Cardiac atrium fibroblast (primary cell): Measurements from ENCODE around the gene PLXNB3. TPM values are rescaled to one million over a fixed set of nuclear protein-coding genes. Genes with fewer than 3 reads are reported as not detected.

ENCODE experiments used
- total RNA-seq: library from RNA; depleted of rRNA; stranded (reverse); fragments of >200 nt; gene quantifications from 2 replicates; pipeline ENCODE4 v1.2.3, GENCODE V29; 2015

The PLXNB3 gene
- 1.3 and 6.0 TPM in 2 replicates for total RNA-seq

DNA sequence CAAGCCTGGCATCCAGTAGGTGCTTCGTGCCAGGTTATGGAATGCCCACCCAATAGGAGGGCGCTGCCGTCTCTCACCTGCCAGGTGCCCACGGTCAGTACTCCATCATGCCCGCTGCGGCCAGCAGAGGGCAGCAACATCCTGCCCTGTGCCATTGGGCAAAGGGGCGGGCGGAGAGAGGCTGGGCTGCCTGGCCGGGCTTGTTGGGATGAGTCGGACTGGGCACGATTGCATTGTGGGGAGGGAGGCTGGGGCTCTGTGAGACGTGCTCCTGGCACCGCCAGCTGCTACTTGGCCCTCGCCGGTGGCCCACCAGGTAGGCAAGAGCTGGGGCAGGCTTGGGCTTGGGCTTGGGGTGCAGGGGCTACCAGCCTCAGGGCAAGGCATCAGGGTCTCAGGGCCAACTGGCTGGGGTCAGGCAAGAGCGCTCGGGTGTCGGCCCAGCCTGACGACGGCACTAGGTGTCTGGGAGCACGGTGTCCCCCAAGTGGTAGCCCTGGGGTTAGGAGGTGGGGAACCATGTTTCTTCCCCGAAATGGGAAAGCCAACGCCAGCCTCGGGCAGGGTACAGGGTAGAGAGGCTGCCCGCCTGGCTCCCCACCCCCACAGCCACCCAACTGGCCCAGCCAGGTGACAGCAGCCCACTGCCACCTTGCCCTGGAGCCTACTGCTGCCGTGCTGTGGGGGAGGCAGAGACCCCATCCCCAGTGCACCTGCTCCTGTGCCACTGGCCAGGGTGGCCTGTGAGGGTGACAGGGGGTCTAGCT, at the start of gene PLXNB3:
Gene PLXNB3, plus strand, starts transcription at position 261 of the 767 bp plus-strand sequence. CDS start 1,287 bp downstream, outside the sequence.

GRCh38 chrX:153724252-153725038, 39.6 kb upstream of the PLXNB3 start, which contains the start of the genes ABCD1 and BCAP31:
TSS of gene ABCD1 (plus strand) at chrX:153724856. CDS start at chrX:153725267, 411 bp downstream.
TSS of gene BCAP31 (minus strand) at chrX:153724387. CDS start at chrX:153723244, 1,143 bp downstream.

GRCh38 chrX:153780678-153781427, 16.8 kb downstream of the PLXNB3 start, which contains the start of gene SRPK3:
TSS of gene SRPK3 (plus strand) at chrX:153781041. CDS start at chrX:153781087, 46 bp downstream.

DNA sequence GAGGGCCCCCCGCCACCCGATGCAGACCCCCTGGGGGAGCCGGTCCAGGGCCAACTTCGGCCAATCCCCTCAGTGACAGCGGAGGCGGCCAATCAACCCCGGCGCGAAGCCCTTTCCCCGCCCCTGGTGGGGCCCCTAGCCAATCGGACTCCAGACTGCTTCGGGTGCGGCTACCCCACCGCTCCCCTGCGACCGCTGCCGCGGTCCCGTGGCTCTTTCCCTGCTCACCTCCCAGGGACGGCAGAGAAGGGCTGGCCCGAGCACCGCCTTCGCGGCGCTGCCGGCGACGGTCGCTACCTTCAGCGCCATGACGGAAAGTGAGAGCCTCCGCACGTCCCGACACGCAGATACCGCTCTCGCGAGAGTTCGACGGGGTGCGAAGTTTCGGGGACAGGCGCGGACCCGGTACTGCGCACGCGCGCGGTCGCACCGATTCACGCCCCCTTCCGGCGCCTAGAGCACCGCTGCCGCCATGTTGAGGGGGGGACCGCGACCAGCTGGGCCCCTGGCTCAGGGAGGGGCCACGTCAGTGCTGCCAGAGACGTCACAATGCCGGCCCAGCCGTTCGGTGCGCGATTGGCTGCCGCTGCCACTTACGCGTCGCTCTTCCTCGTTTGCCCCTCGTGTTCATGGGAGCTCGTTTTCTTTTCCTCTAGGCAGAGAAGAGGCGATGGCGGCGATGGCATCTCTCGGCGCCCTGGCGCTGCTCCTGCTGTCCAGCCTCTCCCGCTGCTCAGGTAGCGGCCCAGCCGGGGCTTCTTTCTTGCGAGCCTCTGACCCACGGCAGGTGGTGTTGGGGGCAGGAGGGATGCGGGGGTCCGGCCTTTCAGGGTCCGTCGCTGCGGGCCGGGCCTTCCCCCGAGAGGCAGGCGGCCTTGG, 30.2 kb downstream of the PLXNB3 start, which contains the start of the genes IDH3G and SSR4:
Gene IDH3G, minus strand, starts transcription at position 358 of the 879 bp plus-strand sequence. Its CDS starts 49 bp downstream, at position 309.
Gene SSR4, plus strand, starts transcription at position 651 of the 879 bp plus-strand sequence. Its CDS starts 20 bp downstream, at position 671.

Other genes with a start within 250 kb of the PLXNB3 start
- gene ATP2B3, start 246.6 kb upstream of the PLXNB3 start, total RNA-seq = not detected in 2 replicates
- 33.8 and 36.5 TPM in 2 replicates for gene CCNQ, start 165.1 kb upstream of the PLXNB3 start, total RNA-seq
- 0.90 TPM in 1 of 2 replicates, not detected in the other for gene DUSP9, start 117.0 kb upstream of the PLXNB3 start, total RNA-seq
- gene PNCK, start 90.4 kb upstream of the PLXNB3 start, total RNA-seq = 0.49 and 0.90 TPM in 2 replicates
- gene SLC6A8, start 76.3 kb upstream of the PLXNB3 start, total RNA-seq = 48.6 and 52.0 TPM in 2 replicates
- gene BCAP31, start 39.9 kb upstream of the PLXNB3 start, total RNA-seq = 170 and 172 TPM in 2 replicates
- gene ABCD1, start 39.4 kb upstream of the PLXNB3 start, total RNA-seq = 17.5 and 24.9 TPM in 2 replicates
- 0.72 TPM in 1 of 2 replicates, not detected in the other for gene SRPK3, start 16.8 kb downstream of the PLXNB3 start, total RNA-seq
- gene IDH3G, start 30.1 kb downstream of the PLXNB3 start, total RNA-seq = 74.0 and 81.8 TPM in 2 replicates
- 347 and 394 TPM in 2 replicates for gene SSR4, start 30.4 kb downstream of the PLXNB3 start, total RNA-seq
- gene PDZD4, start 66.3 kb downstream of the PLXNB3 start, total RNA-seq = 1.1 and 5.5 TPM in 2 replicates
- gene L1CAM, start 121.9 kb downstream of the PLXNB3 start, total RNA-seq = 2.9 and 8.6 TPM in 2 replicates
- not detected in 2 replicates for gene AVPR2, start 140.4 kb downstream of the PLXNB3 start, total RNA-seq
- 1.4 TPM in 1 of 2 replicates, not detected in the other for gene ARHGAP4, start 162.0 kb downstream of the PLXNB3 start, total RNA-seq
- 127 and 163 TPM in 2 replicates for gene NAA10, start 170.8 kb downstream of the PLXNB3 start, total RNA-seq
- 0.54 and 2.3 TPM in 2 replicates for gene RENBP, start 180.4 kb downstream of the PLXNB3 start, total RNA-seq
- 22.6 and 39.9 TPM in 2 replicates for gene HCFC1, start 207.6 kb downstream of the PLXNB3 start, total RNA-seq
- gene TMEM187, start 208.5 kb downstream of the PLXNB3 start, total RNA-seq = 5.2 and 7.8 TPM in 2 replicates